ENCODE results near the gene FAM222B. TPM values are rescaled to one million over a fixed set of nuclear protein-coding genes. Genes with fewer than 3 reads are reported as not detected.

The FAM222B gene
- total RNA-seq, 2 experiments from 2014 or later = 16.8 to 20.8 TPM

GRCh38 chr17:28712032-28712704 is 130.4 kb downstream of the FAM222B start:
- Mint-ChIP-seq H3K4me3 (peak overlapping the region; percentile 80), H3K36me3 (ENCODE audit: low read depth) (no peaks in the 10 kb centered on the region), H3K4me1 (peaks cover 19% of the 10 kb centered on the region), H3K27ac (peak overlapping the region; percentile 91), H3K27me3 (peaks cover 17% of the 10 kb centered on the region), H3K9me3 (ENCODE audit: low read depth) (no peaks in the 10 kb centered on the region)
- CTCF ChIA-PET = interaction anchor here (0.7 to 2.9 kb wide), 7 partner anchors 8 to 442 kb away, joined by 3 to 19 read pairs (median 6); partner anchors contain the start of genes BLTP2, NEK8, RPL23A and SDF2
- POLR2A ChIA-PET = interaction anchor here (0.5 to 2.5 kb wide), 5 partner anchors 8 to 67 kb away, joined by 3 to 31 read pairs (median 9); partner anchors contain the start of genes BLTP2, RPL23A and TLCD1
- intact Hi-C loops (cut with DNase I, micrococcal nuclease) = loop anchor here (5.0 kb wide), 2 partner anchors 50 to 580 kb away; partner anchors contain the start of genes NUFIP2 (in 1 of the 2), SDF2 (in 1 of the 2) and SUPT6H (in 1 of the 2)
- peak; percentile 83 for DNase-seq
- peak; percentile 46 for ATAC-seq

- CTCF ChIA-PET = interaction anchor here (0.7 to 2.9 kb wide), 8 partner anchors 8 to 442 kb away, joined by 3 to 19 read pairs (median 4); partner anchors contain the start of genes BLTP2, NEK8, RPL23A and SDF2
- no peaks in the 10 kb centered on the region for H3K9me3 Mint-ChIP-seq (ENCODE audit: low read depth)
- DNase-seq = peak; percentile 57
- ATAC-seq = peak; percentile 31
- peak within 1 kb of the TSS; percentile 91 for H3K27ac Mint-ChIP-seq
- peak within 1 kb of the TSS; percentile 80 for H3K4me3 Mint-ChIP-seq
- peaks cover 19% of the 10 kb centered on the region for H3K4me1 Mint-ChIP-seq
- intact Hi-C loops (cut with DNase I, micrococcal nuclease) = loop anchor here (1.0 to 5.0 kb wide), 11 partner anchors 8 to 581 kb away; partner anchors contain the start of genes BLTP2 (in 2 of the 2), RPL23A (in 2 of the 2), SUPT6H (in 2 of the 2) and NUFIP2 (in 1 of the 2)
- H3K27me3 Mint-ChIP-seq = peaks cover 17% of the 10 kb centered on the region
- POLR2A ChIA-PET = interaction anchor here (0.7 to 2.5 kb wide), 8 partner anchors 9 to 238 kb away, joined by 3 to 31 read pairs (median 4); partner anchors contain the start of genes BLTP2, NEK8, PIGS and RPL23A
- no peaks in the 10 kb centered on the region for H3K36me3 Mint-ChIP-seq (ENCODE audit: low read depth)
These were observed 130.9 kb downstream of the FAM222B start, which contains the start of gene PROCA1 for GRCh38 chr17:28711723-28712031. Gene PROCA1 (minus strand): TSS chr17:28711888. CDS start chr17:28711660, 228 bp downstream.

- ChIA-PET CTCF (interaction anchor here (1.0 to 2.9 kb wide), 9 partner anchors 9 to 101 kb away, joined by 3 to 19 read pairs (median 4); partner anchors contain the start of genes BLTP2, NEK8, RPL23A and SDF2), POLR2A (interaction anchor here (0.6 to 2.5 kb wide), 11 partner anchors 9 to 238 kb away, joined by 3 to 31 read pairs (median 4); partner anchors contain the start of genes BLTP2, NEK8, PIGS and RPL23A)
- H3K27me3 Mint-ChIP-seq = peaks cover 17% of the 10 kb centered on the region
- DNase-seq = peak; percentile 94
- H3K4me3 Mint-ChIP-seq = peak overlapping the region; percentile 80
- peaks cover 19% of the 10 kb centered on the region for H3K4me1 Mint-ChIP-seq
- peak overlapping the region; percentile 91 for H3K27ac Mint-ChIP-seq
- peak; percentile 90 for ATAC-seq
- intact Hi-C loops (cut with DNase I, micrococcal nuclease) = loop anchor here (1.0 to 5.0 kb wide), 11 partner anchors 8 to 581 kb away; partner anchors contain the start of genes BLTP2 (in 2 of the 2), RPL23A (in 2 of the 2), SUPT6H (in 2 of the 2) and NUFIP2 (in 1 of the 2)
- no peaks in the 10 kb centered on the region for H3K9me3 Mint-ChIP-seq (ENCODE audit: low read depth)
- no peaks in the 10 kb centered on the region for H3K36me3 Mint-ChIP-seq (ENCODE audit: low read depth)
These were observed 131.5 kb downstream of the FAM222B start for GRCh38 chr17:28710861-28711722.

GRCh38 chr17:28707339-28707720 is 135.3 kb downstream of the FAM222B start:
- DNase-seq = no peak
- Mint-ChIP-seq H3K36me3 (ENCODE audit: low read depth) (peaks cover 12% of the 10 kb centered on the region), H3K27me3 (peaks cover under 1% of the 10 kb centered on the region), H3K4me1 (peaks cover 14% of the 10 kb centered on the region), H3K9me3 (ENCODE audit: low read depth) (no peaks in the 10 kb centered on the region), H3K27ac (no peak overlapping the region), H3K4me3 (no peak overlapping the region)
- no peak for ATAC-seq
- ChIA-PET CTCF (interaction anchor here (1.1 kb wide), 1 partner anchor 60 kb away, joined by 3 read pairs; no protein-coding TSS in a partner anchor), POLR2A (interaction anchor here (1.1 kb wide), 1 partner anchor 13 kb away, joined by 3 read pairs; the partner anchor contains the start of gene RPL23A)
- intact Hi-C loops (cut with DNase I, micrococcal nuclease) = no loop called here

- H3K4me3 Mint-ChIP-seq = no peak overlapping the region
- ChIA-PET CTCF (no interaction called here), POLR2A (no interaction called here)
- H3K27me3 Mint-ChIP-seq = no peaks in the 10 kb centered on the region
- peaks cover 8% of the 10 kb centered on the region for H3K4me1 Mint-ChIP-seq
- H3K9me3 Mint-ChIP-seq (ENCODE audit: low read depth) = no peaks in the 10 kb centered on the region
- DNase-seq (no peak), ATAC-seq (no peak)
- peaks cover 13% of the 10 kb centered on the region for H3K36me3 Mint-ChIP-seq (ENCODE audit: low read depth)
- intact Hi-C loops (cut with DNase I, micrococcal nuclease) = no loop called here
- no peak overlapping the region for H3K27ac Mint-ChIP-seq
These were observed 135.9 kb downstream of the FAM222B start for GRCh38 chr17:28706471-28707338.

Small RNA genes lying within 50 kb of the gene (microRNA-seq; reads per million reads assigned to microRNA genes)
- gene MIR451B (ENCODE audit: borderline replicate concordance) = not detected

Other genes starting within 250 kb of the FAM222B start
- gene SPAG5, start 243.8 kb downstream of the FAM222B start, total RNA-seq = 100 to 1,000 TPM; 142 to 165 TPM
- 10 to 100 TPM; 17.6 to 21.4 TPM for gene RSKR, start 228.6 kb downstream of the FAM222B start, total RNA-seq
- gene BLTP2, start 197.6 kb downstream of the FAM222B start, total RNA-seq = 100 to 1,000 TPM; 138 to 152 TPM
- gene SDF2, start 180.9 kb downstream of the FAM222B start, total RNA-seq = 10 to 100 TPM; 36.6 to 37.2 TPM
- gene SUPT6H, start 180.6 kb downstream of the FAM222B start, total RNA-seq = 10 to 100 TPM; 80.6 to 85.8 TPM
- gene PROCA1, start 130.9 kb downstream of the FAM222B start, total RNA-seq = 1 to 10 TPM; 4.0 to 4.5 TPM
- 10 to 100 TPM; 13.6 to 17.4 TPM for gene RAB34, start 124.9 kb downstream of the FAM222B start, total RNA-seq
- gene RPL23A, start 122.8 kb downstream of the FAM222B start, total RNA-seq = 1,000 to 10,000 TPM; 2,164 to 2,505 TPM
- gene TLCD1, start 116.6 kb downstream of the FAM222B start, total RNA-seq = 1 to 10 TPM; 8.5 to 8.7 TPM
- 1 to 10 TPM; 3.8 to 4.0 TPM for gene NEK8, start 114.0 kb downstream of the FAM222B start, total RNA-seq
- 100 to 1,000 TPM in 1 of 2 experiments, 10 to 100 TPM in 1; 96.5 to 117 TPM for gene TRAF4, start 98.8 kb downstream of the FAM222B start, total RNA-seq
- 10 to 100 TPM; 51.5 to 74.8 TPM for gene ERAL1, start 12.2 kb upstream of the FAM222B start, total RNA-seq
- gene FLOT2, start 54.9 kb upstream of the FAM222B start, total RNA-seq = 10 to 100 TPM; 81.3 to 88.4 TPM
- gene DHRS13, start 60.3 kb upstream of the FAM222B start, total RNA-seq = 10 to 100 TPM; 23.3 to 29.5 TPM
- 10 to 100 TPM; 48.6 to 52.3 TPM for gene PHF12, start 108.7 kb upstream of the FAM222B start, total RNA-seq
- not detected for gene SEZ6, start 163.2 kb upstream of the FAM222B start, total RNA-seq
- gene PIPOX, start 200.4 kb upstream of the FAM222B start, total RNA-seq = 1 to 10 TPM; 1.8 to 2.1 TPM

All from activated CD4-positive, alpha-beta T cell treated with anti-CD3 and anti-CD28 coated beads for 36 hours (primary cell).